Subcutaneous adipose tissue (tissue), 4 donors: ENCODE results near the gene CCDC136. TPM values are rescaled to one million over a fixed set of nuclear protein-coding genes. Genes with fewer than 3 reads are reported as not detected.

ENCODE experiments used
- total RNA-seq, 4 donors: library from RNA; depleted of rRNA; stranded (reverse); fragments of >200 nt; gene quantifications; one replicate each; pipeline ENCODE4 v1.1.0, GENCODE V29; 2016
- TF ChIP-seq, protein P1 (sequence below): fragments of 450-650 bp; IDR thresholded peaks from one replicate; pipeline ENCODE4 v1.5.1; 2016; ENCODE audit warnings: low read depth, mild to moderate bottlenecking, control low read depth, antibody characterized with exemption, moderate library complexity

CCDC136 gene
- total RNA-seq, 4 donors from 2014 or later, result 2.6 to 6.6 (median 3.1) TPM

DNA sequence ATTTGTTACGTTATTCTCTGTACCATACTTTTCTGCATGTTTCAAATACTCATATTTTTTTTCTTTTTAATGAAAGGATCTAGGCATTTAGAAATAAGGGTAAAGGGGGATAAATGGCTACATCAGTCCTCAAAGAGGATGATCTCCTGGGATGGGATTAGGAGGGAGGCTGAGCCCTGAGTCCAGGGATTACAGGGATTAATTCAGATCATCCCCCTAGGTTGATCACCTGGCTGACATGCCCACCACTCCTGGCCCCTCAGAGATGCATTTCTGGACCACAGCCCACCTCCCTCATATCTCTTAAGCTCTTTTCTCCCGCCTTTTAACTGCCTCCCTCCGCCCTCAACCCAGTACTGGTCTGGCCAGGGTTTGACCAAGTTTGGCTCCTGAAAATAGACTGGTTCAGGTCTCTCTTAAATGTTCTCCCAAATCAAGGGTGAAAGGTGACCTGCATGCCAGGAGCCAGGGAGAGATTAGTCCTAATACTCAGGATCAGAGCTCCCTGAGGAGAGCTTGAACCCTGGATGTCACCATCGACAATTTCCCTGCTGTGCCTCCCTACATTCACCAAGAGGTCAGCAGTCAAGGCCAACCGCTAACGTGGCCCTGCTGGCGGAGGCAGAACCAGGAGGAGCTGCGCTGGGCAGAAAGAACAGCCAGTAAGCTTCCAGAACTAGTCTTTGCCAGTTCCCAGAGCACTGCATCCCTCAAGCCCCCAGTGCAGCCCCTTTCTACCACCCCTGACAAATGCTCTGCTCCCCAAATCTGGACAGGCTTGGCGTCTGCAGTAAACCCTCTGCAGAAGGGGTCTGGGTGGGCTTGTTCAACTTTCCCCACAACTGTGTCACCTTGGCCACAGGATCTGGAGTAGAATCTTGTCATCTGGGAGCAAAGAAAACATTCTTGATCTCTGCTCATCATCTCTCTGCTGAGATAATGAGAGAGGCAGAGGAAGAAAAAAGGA is 3.0 kb upstream of the CCDC136 start:
- TF ChIP-seq, protein P1, sequence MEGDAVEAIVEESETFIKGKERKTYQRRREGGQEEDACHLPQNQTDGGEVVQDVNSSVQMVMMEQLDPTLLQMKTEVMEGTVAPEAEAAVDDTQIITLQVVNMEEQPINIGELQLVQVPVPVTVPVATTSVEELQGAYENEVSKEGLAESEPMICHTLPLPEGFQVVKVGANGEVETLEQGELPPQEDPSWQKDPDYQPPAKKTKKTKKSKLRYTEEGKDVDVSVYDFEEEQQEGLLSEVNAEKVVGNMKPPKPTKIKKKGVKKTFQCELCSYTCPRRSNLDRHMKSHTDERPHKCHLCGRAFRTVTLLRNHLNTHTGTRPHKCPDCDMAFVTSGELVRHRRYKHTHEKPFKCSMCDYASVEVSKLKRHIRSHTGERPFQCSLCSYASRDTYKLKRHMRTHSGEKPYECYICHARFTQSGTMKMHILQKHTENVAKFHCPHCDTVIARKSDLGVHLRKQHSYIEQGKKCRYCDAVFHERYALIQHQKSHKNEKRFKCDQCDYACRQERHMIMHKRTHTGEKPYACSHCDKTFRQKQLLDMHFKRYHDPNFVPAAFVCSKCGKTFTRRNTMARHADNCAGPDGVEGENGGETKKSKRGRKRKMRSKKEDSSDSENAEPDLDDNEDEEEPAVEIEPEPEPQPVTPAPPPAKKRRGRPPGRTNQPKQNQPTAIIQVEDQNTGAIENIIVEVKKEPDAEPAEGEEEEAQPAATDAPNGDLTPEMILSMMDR, result no peak

DNA sequence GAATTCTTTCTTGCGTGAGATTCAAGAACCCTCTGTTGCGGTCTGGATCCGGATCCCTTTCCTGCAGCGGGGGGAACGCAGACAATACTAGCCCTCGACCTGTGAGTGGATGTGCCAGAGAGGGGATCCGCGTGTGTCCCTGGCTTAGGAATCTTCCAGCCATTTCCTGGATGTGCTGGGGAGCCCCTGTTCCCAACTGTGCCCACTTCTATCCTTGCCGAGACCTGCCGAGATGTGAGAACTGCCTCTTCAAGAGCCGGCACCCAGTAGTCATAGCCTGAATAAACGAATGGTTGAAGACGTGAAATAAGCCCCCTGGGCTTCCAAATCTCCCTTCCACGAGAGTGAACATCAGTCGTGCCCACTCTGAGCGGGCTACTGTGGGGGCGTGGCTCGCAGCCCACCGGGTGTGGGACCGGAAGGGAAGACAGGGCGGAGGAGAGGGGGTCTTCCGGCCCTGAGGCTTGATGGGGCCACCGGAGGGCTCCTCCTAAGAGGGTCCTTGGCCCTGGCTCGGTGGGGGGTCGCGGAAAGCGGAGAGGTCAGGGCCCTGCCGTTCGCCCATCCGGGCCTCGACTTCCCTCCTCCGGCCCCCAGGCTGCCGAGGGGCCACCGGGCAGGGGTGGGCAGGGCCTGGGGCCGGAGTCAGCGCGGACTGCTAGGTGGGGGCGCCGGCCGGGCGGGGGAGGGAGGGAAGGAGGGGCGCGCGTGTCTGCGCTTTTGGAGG is 1.3 kb upstream of the CCDC136 start:
- TF ChIP-seq, protein P1, result no peak

DNA sequence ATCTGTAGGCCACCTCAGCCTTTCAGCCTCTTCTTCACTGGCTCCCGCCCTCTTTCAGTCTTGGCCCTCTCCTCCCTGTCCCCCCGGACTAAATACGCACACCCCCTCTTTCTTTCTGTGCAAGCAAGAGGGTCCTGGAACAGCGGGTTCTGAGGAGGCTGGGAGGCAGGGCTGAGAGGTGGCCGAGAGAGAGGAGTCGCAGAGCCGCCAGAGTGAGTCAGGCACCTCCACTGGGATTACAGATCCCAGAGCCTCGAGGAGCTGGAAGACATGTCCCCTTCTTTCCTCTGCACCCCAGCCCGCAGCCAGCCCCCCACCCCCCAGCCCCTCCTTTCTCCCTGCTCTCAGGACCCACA is 182 bp downstream of the CCDC136 start:
- TF ChIP-seq, protein P1, result no peak

DNA sequence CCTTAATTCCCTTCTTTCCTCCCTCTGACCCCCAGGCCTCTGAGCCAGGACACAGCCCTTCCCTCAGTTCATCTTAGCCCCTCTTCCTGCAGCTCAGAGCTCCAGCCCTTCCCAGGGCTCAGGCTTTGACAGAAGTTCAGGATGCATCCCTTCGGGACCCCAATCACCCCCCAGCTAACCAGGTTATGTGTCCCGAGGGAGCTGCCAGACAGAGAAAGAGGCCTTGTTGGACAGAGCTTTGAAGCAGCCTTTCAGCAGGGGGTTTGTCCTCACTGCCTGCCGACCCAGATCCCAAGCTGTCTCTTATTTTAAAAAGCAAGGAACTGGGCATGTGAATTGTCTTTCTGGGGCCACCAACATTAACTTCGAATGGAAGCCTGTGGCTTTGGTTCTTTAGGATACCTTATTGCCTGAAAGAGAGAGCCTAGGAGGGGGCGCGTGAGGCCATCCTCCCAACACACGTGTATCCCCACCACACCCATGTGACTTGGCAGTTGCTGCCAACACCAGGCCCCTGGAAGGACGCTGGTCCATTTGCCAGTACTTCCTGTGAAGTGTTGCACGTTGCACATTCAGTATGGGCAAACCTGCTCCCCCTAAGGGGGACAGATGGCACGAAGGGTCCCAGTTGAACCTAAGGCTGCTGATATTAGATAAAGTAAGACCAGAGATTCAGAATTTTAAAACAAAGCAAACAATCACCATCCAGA is 858 bp downstream of the CCDC136 start:
- TF ChIP-seq, protein P1, result no peak

DNA sequence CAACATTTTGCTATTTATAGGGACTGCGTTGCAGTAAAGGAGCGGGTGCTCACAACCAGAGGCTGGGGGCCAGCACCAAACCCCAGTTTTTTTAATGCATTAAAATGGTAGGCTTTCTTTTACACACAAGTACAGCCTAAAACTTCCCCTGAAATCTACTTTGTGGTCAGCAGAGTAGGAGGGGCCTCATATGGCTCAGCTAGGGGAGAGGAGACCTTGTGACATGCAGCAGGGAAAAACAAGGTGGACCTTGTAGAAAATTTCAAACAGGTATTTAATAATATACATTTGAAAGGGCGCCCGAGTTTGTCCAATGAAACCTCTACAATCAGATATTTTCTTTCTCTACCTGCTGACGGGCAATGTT is 1.4 kb downstream of the CCDC136 start:
- TF ChIP-seq, protein P1, result no peak

DNA sequence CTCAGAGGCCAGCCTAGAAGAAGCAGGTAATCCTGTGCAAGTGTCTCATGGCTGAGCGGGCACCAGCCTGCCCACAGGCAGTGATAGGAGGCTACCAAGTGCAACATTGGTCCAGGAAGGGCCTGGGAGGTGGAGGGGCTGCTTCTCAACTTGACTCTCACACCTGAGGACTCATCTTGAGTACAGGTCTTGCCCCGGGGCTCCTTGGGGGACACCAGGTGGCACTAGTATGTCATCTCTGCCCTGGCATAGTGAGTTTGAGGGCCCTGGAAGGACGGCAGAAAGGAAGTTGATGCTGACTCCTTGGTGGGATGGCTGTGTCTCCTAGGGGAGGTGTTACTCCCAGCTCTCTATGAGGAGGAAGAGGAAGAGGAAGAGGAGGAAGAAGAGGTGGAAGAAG is 2.3 kb downstream of the CCDC136 start:
- TF ChIP-seq, protein P1, result no peak

DNA sequence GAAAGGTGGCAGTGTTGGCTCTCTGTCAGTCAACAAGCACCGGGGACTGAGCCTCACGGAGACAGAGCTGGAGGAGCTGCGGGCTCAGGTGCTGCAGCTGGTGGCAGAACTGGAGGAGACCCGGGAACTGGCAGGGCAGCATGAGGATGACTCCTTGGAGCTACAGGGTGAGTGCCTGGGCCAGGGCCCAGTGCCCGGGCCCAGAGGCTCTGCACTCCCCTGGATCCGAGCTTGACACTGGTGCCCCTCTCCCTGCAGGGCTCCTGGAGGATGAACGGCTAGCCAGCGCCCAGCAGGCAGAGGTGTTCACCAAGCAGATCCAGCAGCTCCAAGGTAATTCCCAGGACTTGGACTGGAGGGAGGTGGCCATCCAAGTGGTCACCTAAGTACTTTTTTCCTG is 2.7 kb downstream of the CCDC136 start:
- TF ChIP-seq, protein P1, result no peak
